Karpas-422 (cell line): ENCODE measurements around the gene COPZ1. TPM values are rescaled to one million over a fixed set of nuclear protein-coding genes. Genes with fewer than 3 reads are reported as not detected.
"Not testable (repeated sequence)": the region's sequence is repeated elsewhere in the genome, so short reads cannot be mapped to it uniquely, and the experiment has no call there.

ENCODE experiments used
- DNase-seq: peaks from one replicate; pipeline ENCODE4 v3.0.0-alpha.2; 2015
- H2AFZ ChIP-seq: fragments of 200-600 bp; sonication (generic); 2 replicates; pipeline ENCODE4 v1.6.1; 2014; ENCODE audit warnings: antibody characterized with exemption, low read length, mixed read lengths
- H3K27ac ChIP-seq: fragments of 200-600 bp; sonication (generic); 2 replicates; pipeline ENCODE4 v1.5.1; 2014; ENCODE audit warnings: mild to moderate bottlenecking, low read length, moderate library complexity
- H3K27me3 ChIP-seq: fragments of 200-600 bp; sonication (generic); 2 replicates; pipeline ENCODE4 v1.6.1; 2014; ENCODE audit warnings: low read length, mixed read lengths
- H3K36me3 ChIP-seq: fragments of 200-600 bp; sonication (generic); 2 replicates; pipeline ENCODE4 v1.6.1; 2014; ENCODE audit warnings: low read length, mixed read lengths; ENCODE audit not compliant: insufficient read depth
- H3K4me1 ChIP-seq: fragments of 200-600 bp; sonication (generic); 2 replicates; pipeline ENCODE4 v1.6.1; 2014; ENCODE audit warnings: mild to moderate bottlenecking, low read length, mixed read lengths
- H3K4me2 ChIP-seq: fragments of 200-600 bp; sonication (generic); 2 replicates; pipeline ENCODE4 v1.6.1; 2014; ENCODE audit warnings: low read length, low read depth, mild to moderate bottlenecking; ENCODE audit not compliant: poor library complexity, severe bottlenecking
- H3K4me3 ChIP-seq: fragments of 200-600 bp; sonication (generic); 2 replicates; pipeline ENCODE4 v1.5.1; 2014; ENCODE audit warnings: mild to moderate bottlenecking, antibody characterized with exemption, low read length, mixed read lengths
- H3K79me2 ChIP-seq: fragments of 200-600 bp; sonication (generic); 2 replicates; pipeline ENCODE4 v1.6.1; 2014; ENCODE audit warnings: mild to moderate bottlenecking, low read length, mixed read lengths
- H3K9ac ChIP-seq: fragments of 200-600 bp; sonication (generic); 2 replicates; pipeline ENCODE4 v1.6.0; 2014; ENCODE audit warnings: low read length
- H3K9me2 ChIP-seq: fragments of 200-600 bp; sonication (generic), shearing (Covaris generic); replicated peaks from 2 replicates; pipeline ENCODE4 v1.6.0; 2014; ENCODE audit warnings: mild to moderate bottlenecking, low read length, moderate library complexity; ENCODE audit not compliant: insufficient read depth
- H3K9me3 ChIP-seq: fragments of 300-700, 200-600 bp; sonication (generic); 2 replicates; pipeline ENCODE4 v1.6.1; 2014; ENCODE audit warnings: low read length, mixed read lengths
- H4K20me1 ChIP-seq: fragments of 200-600 bp; sonication (generic); 2 replicates; pipeline ENCODE4 v1.6.1; 2014; ENCODE audit warnings: mild to moderate bottlenecking, antibody characterized with exemption, low read length, low read depth; ENCODE audit not compliant: insufficient read depth
- total RNA-seq: library from RNA; depleted of rRNA; stranded (reverse); fragments of >200 nt; shearing (Covaris generic); gene quantifications from 2 replicates; pipeline ENCODE4 v1.2.3, GENCODE V29; 2014; ENCODE audit warnings: low replicate concordance; rRNA removed

The COPZ1 gene, protein sequence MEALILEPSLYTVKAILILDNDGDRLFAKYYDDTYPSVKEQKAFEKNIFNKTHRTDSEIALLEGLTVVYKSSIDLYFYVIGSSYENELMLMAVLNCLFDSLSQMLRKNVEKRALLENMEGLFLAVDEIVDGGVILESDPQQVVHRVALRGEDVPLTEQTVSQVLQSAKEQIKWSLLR
- 103 and 164 TPM in 2 replicates for total RNA-seq

- Histone ChIP-seq H3K9ac (peak within 1 kb of the TSS; percentile 83), H3K27me3 (no peaks in the 10 kb centered on the region), H4K20me1 (no peaks in the 10 kb centered on the region), H3K79me2 (peaks cover 23% of the 10 kb centered on the region), H3K4me2 (peak within 1 kb of the TSS; percentile 98), H3K36me3 (no peaks in the 10 kb centered on the region), H3K27ac (0 out of 2 replicates have a peak within 1 kb of the TSS, but pooled peaks have one; percentile 12), H3K9me2 (no peaks in the 10 kb centered on the region), H2AFZ (peak within 1 kb of the TSS; percentile 89), H3K9me3 (no peaks in the 10 kb centered on the region), H3K4me1 (peaks cover 13% of the 10 kb centered on the region), H3K4me3 (peak within 1 kb of the TSS; percentile 84)
- peak; percentile 99 for DNase-seq
Measured at GRCh38 chr12:54324617-54325441, at the start of gene COPZ1. TSS of gene COPZ1 (plus strand) at chr12:54325131. CDS start at chr12:54325164, 33 bp downstream.

- Histone ChIP-seq H4K20me1 (peaks cover 7% of the 10 kb centered on the region), H3K9ac (no peak overlapping the region), H3K4me3 (no peak overlapping the region), H3K9me3 (no peaks in the 10 kb centered on the region), H3K36me3 (peaks cover 37% of the 10 kb centered on the region), H2AFZ (no peak overlapping the region), H3K9me2 (no peaks in the 10 kb centered on the region), H3K27me3 (no peaks in the 10 kb centered on the region), H3K4me1 (peaks cover 15% of the 10 kb centered on the region), H3K79me2 (peaks cover 62% of the 10 kb centered on the region), H3K27ac (no peak overlapping the region), H3K4me2 (no peak overlapping the region)
- DNase-seq: no peak
Measured at GRCh38 chr12:54276368-54276767, 48.6 kb upstream of the COPZ1 start.

GRCh38 chr12:54277823-54278276, 47.1 kb upstream of the COPZ1 start:
- Histone ChIP-seq H2AFZ (no peak overlapping the region), H3K9ac (peak overlapping the region; percentile 94), H3K79me2 (peaks cover 70% of the 10 kb centered on the region), H3K36me3 (peaks cover 52% of the 10 kb centered on the region), H3K9me3 (no peaks in the 10 kb centered on the region), H3K9me2 (no peaks in the 10 kb centered on the region), H3K4me1 (peaks cover 29% of the 10 kb centered on the region), H3K27me3 (no peaks in the 10 kb centered on the region), H4K20me1 (peaks cover 14% of the 10 kb centered on the region), H3K27ac (peak overlapping the region; percentile 92), H3K4me2 (peak overlapping the region; percentile 88), H3K4me3 (peak overlapping the region; percentile 96; the same call in 1 of the 2 replicates)
- no peak for DNase-seq

DNA sequence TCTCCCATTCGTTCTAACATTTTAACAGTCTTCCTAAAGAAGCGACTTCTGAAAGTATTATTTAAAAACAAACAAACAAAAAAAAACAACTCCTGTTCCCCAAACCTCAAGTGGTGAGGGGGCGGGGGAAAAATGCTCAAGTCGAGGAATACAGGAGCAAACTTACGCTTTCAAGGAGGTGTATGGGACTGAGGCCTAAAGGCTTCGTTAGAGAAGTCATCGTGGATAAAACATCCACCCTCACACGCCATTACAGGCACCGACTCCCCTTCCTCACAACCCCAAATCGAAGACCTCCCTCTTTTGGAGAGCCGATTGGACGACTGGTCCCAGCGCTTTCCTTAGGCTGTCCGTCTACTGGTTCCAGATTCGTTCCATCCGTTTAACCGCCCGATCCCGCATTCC, 45.7 kb upstream of the COPZ1 start:
- Histone ChIP-seq H3K36me3 (peaks cover 56% of the 10 kb centered on the region), H3K4me1 (peaks cover 43% of the 10 kb centered on the region)

DNA sequence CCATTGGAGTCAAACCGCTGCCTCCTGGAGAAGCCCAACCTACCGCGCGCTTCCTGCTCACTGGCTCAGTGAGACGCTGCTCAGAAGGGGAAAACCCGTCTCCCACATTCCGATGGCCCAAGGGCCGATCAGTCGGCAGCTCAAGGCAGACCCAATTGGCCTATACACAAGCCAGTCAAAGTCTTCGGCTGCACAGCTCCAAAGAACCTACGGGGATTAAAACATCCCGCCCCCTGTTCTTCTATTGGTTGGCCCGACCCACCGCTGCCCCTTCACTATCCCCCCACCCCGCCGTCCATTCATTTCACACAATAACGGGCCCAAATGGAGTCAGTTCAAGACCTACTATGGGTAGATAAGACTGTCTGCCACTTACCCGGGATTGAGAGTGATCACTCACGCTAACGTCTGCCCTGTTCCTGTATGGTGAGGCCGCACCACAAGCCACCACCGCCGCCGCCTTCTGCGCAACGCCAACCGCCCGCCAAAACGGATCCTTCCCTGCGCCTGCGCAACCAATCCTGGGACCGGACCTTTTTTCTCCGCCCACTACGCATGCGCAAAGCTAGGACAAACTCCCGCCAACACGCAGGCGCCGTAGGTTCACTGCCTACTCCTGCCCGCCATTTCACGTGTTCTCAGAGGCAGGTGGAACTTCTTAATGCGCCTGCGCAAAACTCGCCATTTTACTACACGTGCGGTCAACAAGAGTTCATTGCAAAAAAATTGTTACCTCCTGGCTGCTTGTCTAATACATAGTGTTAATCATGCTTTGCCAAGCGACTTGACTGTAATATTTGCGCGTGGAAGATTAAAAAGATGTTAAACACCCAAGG, 45.1 kb upstream of the COPZ1 start, which contains the start of gene CBX5:
TSS of gene CBX5 (minus strand) at position 491 of the 836 bp plus-strand sequence. CDS start 22,472 bp downstream, outside the sequence.
- Histone ChIP-seq H3K9me2 (no peaks in the 10 kb centered on the region), H3K27me3 (no peaks in the 10 kb centered on the region), H3K9ac (peak within 1 kb of the TSS; percentile 98), H3K36me3 (peaks cover 57% of the 10 kb centered on the region), H3K4me2 (peak within 1 kb of the TSS; percentile 88), H3K4me3 (peak within 1 kb of the TSS; percentile 96), H4K20me1 (peaks cover 29% of the 10 kb centered on the region), H3K27ac (peak within 1 kb of the TSS; percentile 92), H3K79me2 (peaks cover 72% of the 10 kb centered on the region), H3K9me3 (no peaks in the 10 kb centered on the region), H2AFZ (peak within 1 kb of the TSS; percentile 87; the same call in 1 of the 2 replicates), H3K4me1 (peaks cover 44% of the 10 kb centered on the region)
- peak; percentile 99 for DNase-seq

More for the DNA sequence above, 45.7 kb upstream of the COPZ1 start:
- Histone ChIP-seq H4K20me1 (peaks cover 28% of the 10 kb centered on the region), H3K9me3 (no peaks in the 10 kb centered on the region), H3K4me3 (peak overlapping the region; percentile 96), H3K27ac (peak overlapping the region; percentile 92), H3K79me2 (peaks cover 72% of the 10 kb centered on the region), H3K9me2 (no peaks in the 10 kb centered on the region), H3K9ac (peak overlapping the region; percentile 94), H3K27me3 (no peaks in the 10 kb centered on the region), H2AFZ (no peak overlapping the region), H3K4me2 (peak overlapping the region; percentile 88)
- no peak for DNase-seq

GRCh38 chr12:54280468-54281260, 44.3 kb upstream of the COPZ1 start, which contains the start of gene HNRNPA1:
TSS of gene HNRNPA1 (plus strand) at chr12:54280726. CDS start at chr12:54280808, 82 bp downstream.
- H3K4me3 ChIP-seq: peak within 1 kb of the TSS; percentile 96
- H3K9me2 ChIP-seq: no peaks in the 10 kb centered on the region
- H3K9ac ChIP-seq: peak within 1 kb of the TSS; percentile 98
- H3K27ac ChIP-seq: peak within 1 kb of the TSS; percentile 92
- H3K79me2 ChIP-seq: peaks cover 68% of the 10 kb centered on the region
- peak within 1 kb of the TSS; percentile 87; the same call in 1 of the 2 replicates for H2AFZ ChIP-seq
- no peaks in the 10 kb centered on the region for H3K27me3 ChIP-seq
- peaks cover 36% of the 10 kb centered on the region for H4K20me1 ChIP-seq
- peak; percentile 99 for DNase-seq
- peak within 1 kb of the TSS; percentile 88 for H3K4me2 ChIP-seq
- H3K9me3 ChIP-seq: no peaks in the 10 kb centered on the region
- peaks cover 64% of the 10 kb centered on the region for H3K36me3 ChIP-seq
- peaks cover 44% of the 10 kb centered on the region for H3K4me1 ChIP-seq

DNA sequence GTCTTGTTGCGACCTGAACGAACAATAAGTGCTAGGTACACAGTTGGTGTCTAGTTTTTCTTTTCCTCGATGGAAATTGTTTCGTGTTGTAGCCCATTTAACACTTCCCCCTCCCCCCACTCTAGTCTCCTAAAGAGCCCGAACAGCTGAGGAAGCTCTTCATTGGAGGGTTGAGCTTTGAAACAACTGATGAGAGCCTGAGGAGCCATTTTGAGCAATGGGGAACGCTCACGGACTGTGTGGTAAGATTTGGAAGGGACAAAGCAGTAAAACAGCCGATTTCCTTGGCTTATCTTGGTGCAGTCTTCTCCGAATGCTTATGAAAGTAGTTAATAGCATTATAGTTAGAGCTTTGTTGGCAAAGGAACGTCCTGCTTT, 43.7 kb upstream of the COPZ1 start:
- H3K4me2 ChIP-seq: peak overlapping the region; percentile 88
- H4K20me1 ChIP-seq: peaks cover 41% of the 10 kb centered on the region
- H3K79me2 ChIP-seq: peaks cover 62% of the 10 kb centered on the region
- H3K4me1 ChIP-seq: peaks cover 44% of the 10 kb centered on the region
- H3K4me3 ChIP-seq: peak overlapping the region; percentile 96
- peak overlapping the region; percentile 92 for H3K27ac ChIP-seq
- H2AFZ ChIP-seq, H3K27me3 ChIP-seq, H3K9me3 ChIP-seq, DNase-seq, H3K9me2 ChIP-seq: not testable (repeated sequence)
- peaks cover 68% of the 10 kb centered on the region for H3K36me3 ChIP-seq
- H3K9ac ChIP-seq: peak overlapping the region; percentile 98
